GM19351 (cell line): ENCODE measurements around the gene AGER.
"Not testable (repeated sequence)": the region's sequence is repeated elsewhere in the genome, so short reads cannot be mapped to it uniquely, and the experiment has no call there.

Experiments
- ATAC-seq: cut with Tn5 transposase; IDR thresholded peaks from one replicate; pipeline ENCODE4 v1.9.1; 2021; ENCODE audit warnings: mild to moderate bottlenecking, moderate library complexity; ENCODE audit not compliant: unreplicated experiment

The AGER gene

DNA sequence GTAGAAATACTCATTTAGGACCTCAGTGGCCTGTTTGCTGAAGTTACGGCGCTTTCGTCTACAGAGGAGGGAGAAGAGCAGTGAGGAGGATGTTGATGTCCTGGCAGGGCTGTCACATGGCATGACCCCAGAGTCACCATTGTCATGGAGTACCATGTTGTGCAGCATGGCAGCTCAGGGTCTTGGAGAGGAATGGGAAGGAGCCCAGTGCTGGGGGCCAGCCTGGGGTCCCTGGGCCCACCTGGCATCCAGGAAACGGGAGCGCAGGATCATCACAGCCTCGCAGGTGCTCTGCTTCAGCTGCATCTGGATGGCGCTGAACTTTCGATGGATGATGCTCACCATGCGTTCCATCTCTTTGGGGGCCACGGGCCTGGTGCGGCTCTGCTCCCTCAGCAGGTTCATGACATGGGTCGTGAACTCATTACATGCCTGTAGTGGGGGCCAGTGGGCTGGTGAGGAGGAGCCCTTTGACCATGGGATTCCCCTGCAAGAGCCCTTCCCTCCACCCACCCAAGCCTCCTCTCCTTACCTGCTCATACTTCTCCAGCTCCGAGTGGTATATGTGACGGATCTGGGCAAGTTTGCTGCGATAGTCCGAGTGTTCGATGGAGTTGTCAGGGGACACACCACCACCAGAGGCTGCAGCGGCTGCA, 3.8 kb upstream of the AGER start:
- not testable (repeated sequence) for ATAC-seq

- ATAC-seq: no peak
Observed at GRCh38 chr6:32187009-32187709, 3.1 kb upstream of the AGER start.

GRCh38 chr6:32186151-32186840, 2.2 kb upstream of the AGER start:
- not testable (repeated sequence) for ATAC-seq

GRCh38 chr6:32185681-32186131, 1.7 kb upstream of the AGER start:
- not testable (repeated sequence) for ATAC-seq

DNA sequence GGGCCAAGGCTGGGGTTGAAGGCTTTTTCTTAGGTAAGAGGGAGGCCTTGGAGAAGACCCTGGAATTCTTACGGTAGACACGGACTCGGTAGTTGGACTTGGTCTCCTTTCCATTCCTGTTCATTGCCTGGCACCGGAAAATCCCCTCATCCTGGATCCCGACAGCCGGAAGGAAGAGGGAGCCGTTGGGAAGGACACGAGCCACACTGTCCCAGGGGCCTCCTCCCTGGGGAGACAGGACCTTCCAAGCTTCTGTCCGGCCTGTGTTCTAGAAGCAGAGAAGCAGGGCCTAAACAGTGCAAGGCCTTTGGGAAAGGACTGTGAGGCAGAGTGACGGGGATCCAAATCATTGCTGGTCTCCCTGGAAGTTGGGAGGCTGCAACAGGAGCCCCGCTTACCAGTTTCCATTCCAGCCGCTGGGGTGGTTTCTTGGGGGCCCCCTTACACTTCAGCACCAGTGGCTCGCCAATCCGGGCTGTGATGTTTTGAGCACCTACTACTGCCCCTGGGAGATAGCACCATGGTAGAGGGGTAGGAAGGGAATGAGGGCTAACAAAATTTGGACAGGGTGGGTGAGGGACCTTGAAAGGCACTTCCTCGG, 470 bp downstream of the AGER start:
- ATAC-seq: no peak

DNA sequence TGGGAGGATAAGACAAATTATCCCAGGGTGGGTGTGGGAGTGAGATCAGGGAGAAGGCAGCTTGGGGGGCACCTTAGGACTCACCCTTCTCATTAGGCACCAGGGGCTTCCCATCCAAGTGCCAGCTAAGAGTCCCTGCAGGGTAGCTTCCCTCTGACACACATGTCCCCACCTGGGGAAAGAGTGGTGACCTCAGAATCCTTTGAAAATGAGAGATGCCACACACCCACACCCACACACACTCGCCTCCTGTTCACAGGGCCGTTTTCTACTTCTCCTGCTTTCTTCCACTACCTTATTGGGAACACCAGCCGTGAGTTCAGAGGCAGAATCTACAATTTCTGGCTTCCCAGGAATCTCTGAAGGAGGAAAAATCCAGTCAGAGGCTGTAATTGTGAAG, 1.0 kb downstream of the AGER start:
- no peak for ATAC-seq

- ATAC-seq: no peak
Observed at GRCh38 chr6:32182555-32182981, 1.5 kb downstream of the AGER start.

GRCh38 chr6:32181915-32182529, 2.0 kb downstream of the AGER start:
- no peak for ATAC-seq

GRCh38 chr6:32181148-32181702, 2.8 kb downstream of the AGER start:
- no peak for ATAC-seq

DNA sequence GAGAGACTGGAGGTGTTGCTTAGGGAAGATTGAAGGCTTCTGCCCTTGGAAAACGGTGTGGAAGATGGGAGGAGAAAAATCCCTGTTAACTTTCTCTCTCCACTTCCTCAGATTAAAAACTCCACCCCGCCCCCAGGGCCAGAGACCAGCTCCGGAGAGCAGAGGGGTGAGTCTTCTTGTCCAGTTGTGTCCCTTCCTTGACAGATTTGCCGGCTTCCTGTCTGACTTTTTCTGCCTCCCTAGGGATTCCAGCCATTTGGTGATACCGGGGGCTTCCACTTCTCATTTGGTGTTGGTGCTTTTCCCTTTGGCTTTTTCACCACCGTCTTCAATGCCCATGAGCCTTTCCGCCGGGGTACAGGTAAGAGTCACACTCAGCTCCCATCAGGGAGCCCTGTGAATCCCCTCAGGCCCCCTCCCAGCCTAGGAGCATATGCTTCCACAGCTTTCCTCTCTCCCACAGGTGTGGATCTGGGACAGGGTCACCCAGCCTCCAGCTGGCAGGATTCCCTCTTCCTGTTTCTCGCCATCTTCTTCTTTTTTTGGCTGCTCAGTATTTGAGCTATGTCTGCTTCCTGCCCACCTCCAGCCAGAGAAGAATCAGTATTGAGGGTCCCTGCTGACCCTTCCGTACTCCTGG, 4.2 kb downstream of the AGER start:
- no peak for ATAC-seq

DNA sequence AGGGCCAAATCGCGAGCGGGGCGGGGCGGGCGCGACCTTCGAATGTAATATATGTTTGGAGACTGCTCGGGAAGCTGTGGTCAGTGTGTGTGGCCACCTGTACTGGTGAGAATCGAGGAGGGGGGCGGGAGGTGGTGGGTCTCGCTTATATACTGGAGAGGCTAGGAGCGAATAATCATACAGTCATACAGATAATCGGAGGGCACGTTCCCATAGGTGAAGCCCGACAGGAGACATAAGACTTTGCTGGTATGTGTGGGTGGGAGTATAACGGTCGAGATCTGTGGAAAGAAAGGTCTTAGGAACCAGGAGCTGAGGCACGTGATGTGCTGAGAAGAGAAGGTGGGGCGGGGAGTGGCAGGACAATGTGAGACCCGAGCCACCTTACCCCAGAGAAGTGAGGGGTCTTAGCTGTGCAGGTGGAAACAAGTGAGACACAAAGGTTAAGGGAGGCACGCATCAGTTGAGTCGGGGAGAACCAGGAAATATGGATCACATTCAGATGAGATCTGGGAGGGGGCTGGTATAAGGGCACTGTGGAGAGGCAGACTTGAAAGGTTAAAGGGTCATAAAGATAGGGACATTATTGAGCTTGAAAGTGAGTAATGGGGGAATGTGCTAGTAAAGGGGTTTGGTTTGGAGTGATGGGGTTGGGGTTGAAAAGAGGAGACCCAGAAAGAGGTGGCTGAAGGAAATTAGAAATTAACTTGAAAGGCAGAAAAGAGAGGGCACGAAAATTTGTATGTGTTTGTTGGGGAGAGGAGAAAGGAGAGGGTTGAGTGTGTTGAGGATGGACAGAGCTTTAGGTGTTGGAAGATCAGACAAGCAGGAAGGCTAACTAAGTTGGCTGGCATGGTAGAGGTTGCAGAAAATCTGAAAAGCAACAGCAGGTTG, 5.3 kb downstream of the AGER start:
- no peak for ATAC-seq

- ATAC-seq: peak; percentile 83
Observed at GRCh38 chr6:32177788-32178546, 6.1 kb downstream of the AGER start, which contains the start of gene RNF5. TSS of gene RNF5 (plus strand) at chr6:32178405. CDS start at chr6:32178512, 107 bp downstream.

- no peak for ATAC-seq
Observed at GRCh38 chr6:32177183-32177787, 6.8 kb downstream of the AGER start.

DNA sequence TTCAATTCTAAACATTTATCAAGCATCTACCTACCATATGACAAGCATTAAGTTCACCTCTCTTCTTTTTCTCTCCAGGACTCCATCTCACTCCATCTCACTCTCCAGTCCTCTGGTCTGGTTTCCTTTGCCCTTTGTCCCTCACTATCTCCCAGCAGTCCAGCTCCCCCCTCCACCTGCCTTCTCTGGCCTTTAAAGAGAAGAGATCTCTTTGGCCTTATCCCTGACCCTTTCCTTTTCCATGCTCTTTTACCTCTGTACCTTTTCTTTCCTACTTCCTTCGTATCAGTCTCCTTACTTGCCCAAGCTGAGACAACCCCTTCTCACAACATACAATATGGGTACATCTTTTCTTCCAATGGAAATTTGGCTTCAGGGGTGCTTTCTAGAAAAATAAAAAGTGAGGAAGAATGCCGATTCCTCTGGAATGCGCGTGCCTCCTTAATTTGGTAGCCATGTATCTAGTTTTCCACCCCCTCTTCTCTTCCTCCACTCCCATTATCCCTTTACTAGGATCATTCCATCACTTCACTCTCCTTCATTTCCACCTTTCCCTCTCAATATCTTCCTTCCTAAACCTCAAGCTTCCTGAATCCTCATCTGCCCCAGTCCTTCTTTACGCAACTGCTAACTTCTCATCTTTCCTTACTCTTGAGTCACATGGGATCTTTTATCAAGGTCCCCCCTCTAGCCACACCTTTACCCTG, 7.4 kb downstream of the AGER start:
- no peak for ATAC-seq

GRCh38 chr6:32175711-32176475, 8.2 kb downstream of the AGER start, which contains the start of gene AGPAT1:
TSS of gene AGPAT1 (minus strand) at chr6:32176084. CDS start at chr6:32171496, 4,588 bp downstream.
- no peak for ATAC-seq

GRCh38 chr6:32175322-32175710, 8.7 kb downstream of the AGER start:
- no peak for ATAC-seq

DNA sequence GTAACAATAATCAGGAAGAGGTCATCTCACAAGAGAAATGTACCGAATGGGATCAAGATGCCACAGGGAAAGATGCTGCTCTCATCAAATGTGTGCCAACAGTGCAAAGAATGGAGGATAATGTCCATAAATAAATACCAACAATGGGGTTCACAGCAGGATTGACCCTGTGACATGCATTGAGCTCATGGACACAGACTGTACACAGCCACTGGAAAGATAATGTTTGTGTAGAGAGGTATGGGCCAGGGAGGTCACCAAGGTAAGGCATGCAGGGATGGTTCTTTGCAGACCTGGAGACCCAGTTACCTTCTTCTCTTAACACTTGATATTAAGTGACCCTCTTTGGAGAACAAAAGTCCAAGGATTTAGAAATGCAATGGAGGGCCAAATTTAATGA, 9.6 kb downstream of the AGER start:
- ATAC-seq: no peak
